Stomach (tissue), 9 donors: Measurements from ENCODE around the gene S100A5. TPM values are rescaled to one million over a fixed set of nuclear protein-coding genes. Genes with fewer than 3 reads are reported as not detected.
A peak's percentile ranks its signal among the peaks of the same experiment; 100 is the strongest.

Source experiments
- DNase-seq, 2 donors: peaks; one replicate each; pipeline versions ENCODE4 v3.0.0 to v3.0.0-alpha.2; 2013 to 2019
- H3K27ac ChIP-seq, 5 donors: fragments of 200-600 bp in 4 of 5; sonication (generic) in 4 of 5; one replicate each; pipeline ENCODE4 v1.5.1; 2013 to 2019; ENCODE audit warnings: mild to moderate bottlenecking in 1 of 5, moderate library complexity in 1 of 5
- H3K27me3 ChIP-seq, 3 donors: fragments of 200-600 bp; sonication (generic); one replicate each; pipeline ENCODE4 v1.5.1; 2017 to 2019; ENCODE audit warnings: mixed run types in 1 of 3
- H3K36me3 ChIP-seq, 4 donors: fragments of 200-600 bp; sonication (generic); 1 replicate in 3 of 4; 2 replicates in 1 of 4; pipeline ENCODE4 v1.5.1; 2016 to 2019
- H3K4me1 ChIP-seq, 4 donors: fragments of 200-600 bp; sonication (generic); one replicate each; pipeline ENCODE4 v1.5.1; 2016 to 2019
- H3K4me3 ChIP-seq, 4 donors: fragments of 200-600 bp; sonication (generic) in 3 of 4; one replicate each; pipeline ENCODE4 v1.5.1; 2016 to 2019; ENCODE audit warnings: mild to moderate bottlenecking in 1 of 4
- H3K9me3 ChIP-seq, 4 donors: fragments of 200-600 bp; sonication (generic); one replicate each; pipeline ENCODE4 v1.5.1; 2016 to 2019
- EP300 ChIP-seq: sonication (generic); formaldehyde crosslinking; IDR thresholded peaks from one replicate; pipeline ENCODE4 v1.6.1; 2017; ENCODE audit warnings: antibody characterized with exemption
- POLR2A ChIP-seq, 4 donors: fragments of 450-650 bp; IDR thresholded peaks; one replicate each; pipeline ENCODE4 v1.6.1; 2016; ENCODE audit warnings: antibody characterized with exemption in 4 of 4, control low read depth in 2 of 4, mild to moderate bottlenecking in 1 of 4, moderate library complexity in 1 of 4
- POLR2AphosphoS5 ChIP-seq, 3 donors: sonication (generic); formaldehyde crosslinking; IDR thresholded peaks; one replicate each; pipeline ENCODE4 v1.6.1; 2016; ENCODE audit warnings: antibody characterized with exemption in 3 of 3
- WGBS, 5 donors: extraction: QIAGEN DNeasy Blood & Tissue Kit in 3 of 5; methylation state at CpG; one replicate each; pipeline versions ENCODE4 v1.1.5 to v1.1.7; 2013 to 2018; 5-methylcytosine and 5-hydroxymethylcytosine counted together
- intact Hi-C: fragments of 100-400 bp; cut with DNase I; formaldehyde crosslinking; loops from one replicate; pipeline ENCODE4 v1.15.1; 2023; ENCODE audit warnings: low total_unique reads
- polyA plus RNA-seq, 3 donors: library from polyadenylated mRNA; stranded (reverse); fragments of 200-250 nt; gene quantifications; one replicate each; pipeline ENCODE4 v1.2.3, GENCODE V29; 2013
- total RNA-seq, 5 donors: library from RNA; depleted of rRNA; stranded (reverse); fragments of >200 nt; gene quantifications; one replicate each; pipeline versions ENCODE4 v1.1.0 to v1.2.3, GENCODE V29; 2014 to 2016
- TF ChIP-seq, protein P1 (sequence below), 7 experiments: fragments of 450-650 bp in 4 of 7; fragments of 200-600 bp in 3 of 7; sonication (generic) in 3 of 7; IDR thresholded peaks; one replicate each; pipeline ENCODE4 v1.5.1; 2016 to 2019; ENCODE audit warnings: antibody characterized with exemption in 7 of 7, control low read depth in 2 of 7, mild to moderate bottlenecking in 1 of 7
- donor health status: healthy with polysubstance abuse.
- donor health status: Bipolar disorder and iron deficiency.
- donor health status: healthy.

S100A5 gene
- total and polyA plus RNA-seq, 8 donors = not detected

DNA sequence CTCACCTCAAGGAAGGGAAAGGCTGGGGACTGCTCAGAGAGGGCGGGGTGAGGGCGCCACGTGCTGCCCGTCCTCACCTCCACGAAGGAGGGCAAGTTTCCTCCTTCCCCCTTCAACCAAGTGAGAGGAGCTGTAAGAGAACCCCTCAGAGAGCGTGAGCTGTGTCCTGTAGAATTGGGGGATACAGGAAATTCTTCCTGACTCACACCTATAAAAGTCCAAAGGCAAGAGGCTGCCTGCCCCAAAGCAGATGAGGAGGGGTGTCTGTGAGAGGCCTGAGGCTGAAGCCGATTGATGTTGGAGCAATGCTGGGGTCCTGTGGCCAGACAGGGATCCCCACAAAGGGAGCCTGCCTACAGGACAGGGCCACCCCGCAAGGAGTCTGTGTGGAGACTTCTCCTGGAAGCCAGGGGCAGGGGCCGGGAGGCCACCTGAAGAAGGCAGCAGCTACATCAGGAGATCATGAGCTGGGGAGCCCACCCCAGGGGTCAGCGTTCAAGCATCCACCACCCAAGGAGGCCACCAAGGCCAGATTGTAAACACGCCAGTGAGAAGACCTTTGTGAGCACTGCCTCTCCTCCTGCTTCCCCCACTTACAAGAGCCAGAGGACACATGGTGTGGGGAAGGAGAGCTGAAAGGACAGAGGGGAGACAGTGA, 32.7 kb downstream of the S100A5 start:
- DNase-seq = no peak
- Histone ChIP-seq H3K4me1 (peaks cover 4 to 25% (median 15%) of the 10 kb centered on the region in 4 donors), H3K9me3 (no peaks in the 10 kb centered on the region), H3K27ac (peak overlapping the region in 4 of 5 donors; percentile 59 to 82 (median 76)), H3K4me3 (no peak overlapping the region), H3K36me3 (no peaks in the 10 kb centered on the region), H3K27me3 (no peaks in the 10 kb centered on the region)
- WGBS, 5 donors = 76 to 95% (median 82%) methylated on average over 7 to 11 of the region's 11 CpGs
- intact Hi-C loops = no loop called here
- TF ChIP-seq, protein P1, sequence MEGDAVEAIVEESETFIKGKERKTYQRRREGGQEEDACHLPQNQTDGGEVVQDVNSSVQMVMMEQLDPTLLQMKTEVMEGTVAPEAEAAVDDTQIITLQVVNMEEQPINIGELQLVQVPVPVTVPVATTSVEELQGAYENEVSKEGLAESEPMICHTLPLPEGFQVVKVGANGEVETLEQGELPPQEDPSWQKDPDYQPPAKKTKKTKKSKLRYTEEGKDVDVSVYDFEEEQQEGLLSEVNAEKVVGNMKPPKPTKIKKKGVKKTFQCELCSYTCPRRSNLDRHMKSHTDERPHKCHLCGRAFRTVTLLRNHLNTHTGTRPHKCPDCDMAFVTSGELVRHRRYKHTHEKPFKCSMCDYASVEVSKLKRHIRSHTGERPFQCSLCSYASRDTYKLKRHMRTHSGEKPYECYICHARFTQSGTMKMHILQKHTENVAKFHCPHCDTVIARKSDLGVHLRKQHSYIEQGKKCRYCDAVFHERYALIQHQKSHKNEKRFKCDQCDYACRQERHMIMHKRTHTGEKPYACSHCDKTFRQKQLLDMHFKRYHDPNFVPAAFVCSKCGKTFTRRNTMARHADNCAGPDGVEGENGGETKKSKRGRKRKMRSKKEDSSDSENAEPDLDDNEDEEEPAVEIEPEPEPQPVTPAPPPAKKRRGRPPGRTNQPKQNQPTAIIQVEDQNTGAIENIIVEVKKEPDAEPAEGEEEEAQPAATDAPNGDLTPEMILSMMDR (IDR thresholded peaks at IDR 0.05) = no peak
- TF ChIP-seq EP300 (no peak), POLR2AphosphoS5 (IDR thresholded peaks at IDR 0.05) (no peak), POLR2A (IDR thresholded peaks at IDR 0.05) (no peak)

DNA sequence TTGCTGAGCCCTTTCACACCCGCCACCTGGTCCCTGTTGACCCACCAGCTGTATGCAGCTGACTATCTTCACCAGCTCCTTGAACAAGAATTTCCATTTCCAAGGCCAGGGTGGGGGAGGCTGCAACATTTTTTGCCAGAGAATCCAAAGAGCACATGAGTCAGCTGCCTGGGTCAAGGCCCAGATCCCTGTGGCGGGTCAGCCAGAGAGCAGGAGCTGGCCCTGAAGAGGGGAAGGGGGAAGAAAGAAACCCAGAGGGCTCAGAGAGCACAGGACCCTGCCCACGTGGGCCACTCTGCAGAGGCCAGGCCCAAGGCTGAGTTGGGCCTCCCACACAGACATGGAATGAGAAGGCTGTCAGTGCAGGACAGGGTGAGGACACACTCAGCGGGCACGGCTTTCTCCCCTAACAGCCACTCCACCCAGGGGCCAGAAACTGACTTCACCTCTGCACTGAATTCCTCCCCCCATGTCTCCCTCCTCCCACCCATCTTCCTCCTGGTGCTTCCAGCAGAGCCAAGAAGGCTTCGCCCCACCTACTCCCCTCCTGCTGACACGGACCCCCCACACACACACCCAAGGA, 33.8 kb downstream of the S100A5 start:
- no peaks in the 10 kb centered on the region for H3K36me3 ChIP-seq
- peaks cover 4 to 25% (median 15%) of the 10 kb centered on the region in 4 donors for H3K4me1 ChIP-seq
- H3K27me3 ChIP-seq = no peaks in the 10 kb centered on the region
- H3K4me3 ChIP-seq = no peak overlapping the region
- 50 to 64% (median 58%) methylated on average over 7 of the region's 7 CpGs for WGBS, 5 donors
- peak; percentile 72 to 78 (median 78) for TF ChIP-seq POLR2AphosphoS5 (IDR thresholded peaks at IDR 0.05)
- TF ChIP-seq, protein P1 (IDR thresholded peaks at IDR 0.05) = no peak
- intact Hi-C loops = no loop called here
- no peaks in the 10 kb centered on the region for H3K9me3 ChIP-seq
- DNase-seq = peak; percentile 52 to 90
- H3K27ac ChIP-seq = peak overlapping the region; percentile 59 to 82 (median 72)

DNA sequence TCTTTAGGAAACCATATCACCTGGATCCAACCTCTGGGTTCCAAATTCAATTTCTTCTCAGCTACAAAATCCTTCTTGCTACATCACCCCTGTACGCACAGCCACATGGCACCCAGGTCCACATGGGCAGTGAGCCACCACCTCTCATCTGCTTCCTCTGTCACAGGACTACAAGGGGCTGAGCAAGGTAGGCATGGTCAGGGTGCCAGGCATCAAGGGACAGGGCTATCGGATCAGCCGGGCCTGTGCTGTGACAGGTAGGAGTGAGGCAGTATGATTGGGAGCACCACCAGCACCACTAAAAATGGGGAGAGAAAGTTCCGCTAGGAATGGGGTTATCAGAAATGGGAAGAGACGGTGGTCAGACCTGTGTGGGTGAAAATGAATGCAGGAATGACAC, 34.3 kb downstream of the S100A5 start:
- no peaks in the 10 kb centered on the region for H3K9me3 ChIP-seq
- no peaks in the 10 kb centered on the region for H3K36me3 ChIP-seq
- no peak for DNase-seq
- TF ChIP-seq, protein P1 (IDR thresholded peaks at IDR 0.05) = no peak
- TF ChIP-seq POLR2AphosphoS5 (IDR thresholded peaks at IDR 0.05) = no peak
- no peak for TF ChIP-seq POLR2A (IDR thresholded peaks at IDR 0.05)
- TF ChIP-seq EP300 = no peak
- peaks cover 4 to 25% (median 15%) of the 10 kb centered on the region in 4 donors for H3K4me1 ChIP-seq
- 79 to 87% (median 84%) methylated on average over 5 of the region's 5 CpGs for WGBS, 5 donors
- intact Hi-C loops = no loop called here
- H3K27ac ChIP-seq = peak overlapping the region in 4 of 5 donors; percentile 10 to 82 (median 76)
- no peak overlapping the region for H3K4me3 ChIP-seq
- no peaks in the 10 kb centered on the region for H3K27me3 ChIP-seq

DNA sequence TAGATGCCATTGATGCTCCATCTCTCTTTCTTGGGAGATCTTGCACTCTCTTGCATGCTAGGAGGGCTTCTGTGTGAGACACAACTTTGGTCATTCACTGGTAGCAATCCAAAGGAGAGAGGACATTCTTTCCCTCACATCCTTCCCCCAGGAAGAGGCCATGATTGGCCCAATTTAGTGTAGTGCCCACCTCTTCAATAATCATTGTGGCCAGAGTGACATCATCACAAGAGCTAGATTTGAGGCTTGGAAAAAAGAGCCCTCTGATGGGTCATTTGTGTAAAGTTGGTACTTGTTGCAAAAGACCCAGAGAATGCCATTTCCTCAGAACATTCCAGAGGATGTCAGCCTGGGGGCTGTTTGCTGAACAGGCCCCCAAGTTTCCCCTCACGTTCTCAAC, 35.2 kb downstream of the S100A5 start:
- H3K4me1 ChIP-seq = peaks cover 4 to 20% (median 10%) of the 10 kb centered on the region in 4 donors
- intact Hi-C loops = no loop called here
- no peak for DNase-seq
- no peak overlapping the region for H3K4me3 ChIP-seq
- WGBS, 5 donors = 71 to 100% (median 88%) methylated on average over 1 of the region's 1 CpG
- H3K27me3 ChIP-seq = no peaks in the 10 kb centered on the region
- no peaks in the 10 kb centered on the region for H3K9me3 ChIP-seq
- TF ChIP-seq, protein P1 (IDR thresholded peaks at IDR 0.05) = no peak
- TF ChIP-seq EP300 (no peak), POLR2A (IDR thresholded peaks at IDR 0.05) (no peak), POLR2AphosphoS5 (IDR thresholded peaks at IDR 0.05) (no peak)
- peak overlapping the region in 1 of 5 donors; percentile 79 for H3K27ac ChIP-seq
- H3K36me3 ChIP-seq = no peaks in the 10 kb centered on the region
